HG02642 (cell line): Measurements from ENCODE around the gene DCTPP1.
A peak's percentile ranks its signal among the peaks of the same experiment; 100 is the strongest.
"Not testable (repeated sequence)": the region's sequence is repeated elsewhere in the genome, so short reads cannot be mapped to it uniquely, and the experiment has no call there.

Source experiments
- ATAC-seq: cut with Tn5 transposase; IDR thresholded peaks from one replicate; pipeline ENCODE4 v1.9.1; 2021; ENCODE audit warnings: mild to moderate bottlenecking; ENCODE audit not compliant: unreplicated experiment, poor library complexity

The DCTPP1 gene

GRCh38 chr16:30416047-30416603 lies 13.7 kb downstream of the DCTPP1 start:
- ATAC-seq: no peak

GRCh38 chr16:30414159-30414558 lies 15.7 kb downstream of the DCTPP1 start:
- ATAC-seq: no peak

- no peak for ATAC-seq
Measured at GRCh38 chr16:30413112-30413806, 16.6 kb downstream of the DCTPP1 start.

- ATAC-seq: peak; percentile 46
Measured at GRCh38 chr16:30409125-30410060, 20.4 kb downstream of the DCTPP1 start.

GRCh38 chr16:30407804-30408534 lies 21.9 kb downstream of the DCTPP1 start:
- no peak for ATAC-seq

- ATAC-seq: peak; percentile 85
Measured at GRCh38 chr16:30407102-30407803, 22.6 kb downstream of the DCTPP1 start, which contains the start of gene ZNF771. Gene ZNF771, plus strand, starts transcription at chr16:30407606. Its CDS starts 448 bp downstream, at chr16:30408054.

- peak; percentile 6 for ATAC-seq
Measured at GRCh38 chr16:30406795-30407101, 23.1 kb downstream of the DCTPP1 start.

GRCh38 chr16:30401768-30402425 lies 27.9 kb downstream of the DCTPP1 start:
- ATAC-seq: no peak

- ATAC-seq: no peak
Measured at GRCh38 chr16:30399435-30400186, 30.2 kb downstream of the DCTPP1 start.

GRCh38 chr16:30398661-30399434 lies 31.0 kb downstream of the DCTPP1 start:
- no peak for ATAC-seq

GRCh38 chr16:30397776-30398660 lies 31.8 kb downstream of the DCTPP1 start:
- ATAC-seq: no peak

GRCh38 chr16:30397056-30397455 lies 32.8 kb downstream of the DCTPP1 start:
- ATAC-seq: no peak

GRCh38 chr16:30396627-30397026 lies 33.2 kb downstream of the DCTPP1 start:
- not testable (repeated sequence) for ATAC-seq

GRCh38 chr16:30395992-30396585 lies 33.7 kb downstream of the DCTPP1 start:
- ATAC-seq: no peak

- peak; percentile 76 for ATAC-seq
Measured at GRCh38 chr16:30395155-30395991, 34.5 kb downstream of the DCTPP1 start, which contains the start of gene ZNF48. Gene ZNF48, plus strand, starts transcription at chr16:30395420. Its CDS starts 375 bp downstream, at chr16:30395795.
